CD4-positive, alpha-beta T cell (primary cell): Measurements from ENCODE around the gene HSDL2. TPM values are rescaled to one million over a fixed set of nuclear protein-coding genes. Genes with fewer than 3 reads are reported as not detected.

Experiments used
- ATAC-seq: fragments of 200-7000 bp; cut with Tn5 transposase; one replicate; pipeline ENCODE4 v1.10.0; 2022; ENCODE audit warnings: mild to moderate bottlenecking; ENCODE audit not compliant: poor library complexity
- CTCF ChIA-PET: fragments of 350-600 bp; sonication (Branson Sonifier 250); formaldehyde crosslinking; loops from one replicate; lab custom pipeline; 2021; ENCODE audit warnings: antibody characterized with exemption, inconsistent platforms; lab: Charles Lee
- POLR2A ChIA-PET: fragments of 350-600 bp; sonication (Branson Sonifier 250); formaldehyde crosslinking; loops from one replicate; lab custom pipeline; 2021; ENCODE audit warnings: antibody characterized with exemption, inconsistent platforms; lab: Charles Lee
- DNase-seq, 14 experiments: peaks; one replicate each; pipeline ENCODE4 v3.0.0-alpha.2; 2013 to 2020; ENCODE audit warnings: mixed read lengths in 2 of 14
- H3K27ac ChIP-seq, 2 donors: one replicate each; pipeline versions ENCODE4 v1.5.1 to v1.7.0; 2013; ENCODE audit warnings: low read length in 2 of 2, low read depth in 1 of 2, mild to moderate bottlenecking in 1 of 2
- H3K27me3 ChIP-seq, 2 experiments: 1 replicate in 1 of 2; 2 replicates in 1 of 2; pipeline versions ENCODE4 v1.6.1 to v1.7.0; 2013; ENCODE audit warnings: low read length in 2 of 2, control low read depth in 1 of 2, mild to moderate bottlenecking in 1 of 2, moderate library complexity in 1 of 2; ENCODE audit not compliant: insufficient read depth in 2 of 2, control insufficient read depth in 1 of 2
- H3K36me3 ChIP-seq: one replicate; pipeline ENCODE4 v1.6.1; 2013; ENCODE audit warnings: low read length, control low read depth; ENCODE audit not compliant: insufficient read depth
- H3K4me1 ChIP-seq: one replicate; pipeline ENCODE4 v1.6.1; 2013; ENCODE audit warnings: low read length, control low read depth; ENCODE audit not compliant: insufficient read depth
- H3K4me3 ChIP-seq: one replicate; pipeline ENCODE4 v1.5.1; 2013; ENCODE audit warnings: mild to moderate bottlenecking, low read length, moderate library complexity
- H3K9me3 ChIP-seq, 2 experiments: 1 replicate in 1 of 2; 2 replicates in 1 of 2; pipeline versions ENCODE4 v1.6.1 to v1.7.0; 2013; ENCODE audit warnings: low read length in 2 of 2, mild to moderate bottlenecking in 2 of 2, control low read depth in 1 of 2, moderate library complexity in 1 of 2; ENCODE audit not compliant: control insufficient read depth in 1 of 2, insufficient read depth in 1 of 2
- H3K27ac Mint-ChIP-seq: one replicate; pipeline ENCODE4 v1.8.0; 2020; ENCODE audit warnings: mixed read lengths
- H3K27me3 Mint-ChIP-seq: one replicate; pipeline ENCODE4 v1.8.0; 2021; ENCODE audit warnings: mixed read lengths
- H3K36me3 Mint-ChIP-seq: one replicate; pipeline ENCODE4 v1.8.0; 2021; ENCODE audit warnings: low read depth, mixed read lengths
- H3K4me1 Mint-ChIP-seq: one replicate; pipeline ENCODE4 v1.8.0; 2021; ENCODE audit warnings: low read depth, mixed read lengths
- H3K4me3 Mint-ChIP-seq: one replicate; pipeline ENCODE4 v1.8.0; 2020; ENCODE audit warnings: mild to moderate bottlenecking, mixed read lengths
- H3K9me3 Mint-ChIP-seq: one replicate; pipeline ENCODE4 v1.8.0; 2020; ENCODE audit warnings: mixed read lengths
- intact Hi-C, 2 experiments: fragments of 100-400 bp; cut with DNase I in 1 of 2; cut with micrococcal nuclease in 1 of 2; formaldehyde crosslinking; loops; one replicate each; pipeline versions ENCODE4 v1.15.1 to v1.9.0; 2023 to 2025; cut with DNase I, micrococcal nuclease
- total RNA-seq, 174 experiments: library from RNA in 2 of 174; stranded (reverse) in 2 of 174; gene quantifications; one replicate each; pipeline ENCODE4 v1.2.3 and lab custom pipeline; 2021 to 2026
- TF ChIP-seq, protein P1 (sequence below): fragments of 200-600 bp; IDR thresholded peaks from one replicate; pipeline ENCODE4 v1.8.0; 2022; ENCODE audit warnings: antibody characterized with exemption, mild to moderate bottlenecking

Gene HSDL2
- total RNA-seq, 2 experiments from 2014 or later = 3.8 to 4.9 TPM

DNA sequence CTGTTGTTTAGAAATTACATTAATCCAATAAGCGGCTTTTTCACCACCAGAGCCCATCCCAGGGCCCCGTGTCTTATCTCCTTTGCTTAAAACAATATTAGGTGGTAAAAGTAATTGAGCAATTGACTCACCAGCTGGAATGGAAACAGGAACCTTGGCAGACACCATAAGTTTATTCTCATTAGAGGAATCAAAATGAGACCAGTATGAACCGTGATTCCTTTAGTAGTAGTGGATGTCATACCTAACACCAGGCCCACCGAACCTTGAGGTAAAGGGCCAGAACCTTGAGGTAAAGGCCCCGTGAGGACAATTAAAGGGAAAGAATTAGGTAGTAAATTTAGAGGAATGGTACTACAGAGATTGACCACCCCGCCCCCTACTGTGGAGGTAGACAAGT is 16.5 kb downstream of the HSDL2 start:
- Mint-ChIP-seq H3K9me3 (peaks cover 8% of the 10 kb centered on the region), H3K36me3 (peaks cover 32% of the 10 kb centered on the region), H3K4me3 (no peak overlapping the region), H3K4me1 (no peaks in the 10 kb centered on the region), H3K27me3 (no peaks in the 10 kb centered on the region), H3K27ac (no peak overlapping the region)
- no peaks in the 10 kb centered on the region for H3K27me3 ChIP-seq
- H3K4me3 ChIP-seq = no peak overlapping the region
- no peaks in the 10 kb centered on the region for H3K36me3 ChIP-seq
- intact Hi-C loops = no loop called here
- ATAC-seq (no peak), DNase-seq (no peak)
- POLR2A ChIA-PET = no interaction called here
- no peaks in the 10 kb centered on the region for H3K9me3 ChIP-seq
- H3K27ac ChIP-seq = no peak overlapping the region
- no peaks in the 10 kb centered on the region for H3K4me1 ChIP-seq
- TF ChIP-seq, protein P1, sequence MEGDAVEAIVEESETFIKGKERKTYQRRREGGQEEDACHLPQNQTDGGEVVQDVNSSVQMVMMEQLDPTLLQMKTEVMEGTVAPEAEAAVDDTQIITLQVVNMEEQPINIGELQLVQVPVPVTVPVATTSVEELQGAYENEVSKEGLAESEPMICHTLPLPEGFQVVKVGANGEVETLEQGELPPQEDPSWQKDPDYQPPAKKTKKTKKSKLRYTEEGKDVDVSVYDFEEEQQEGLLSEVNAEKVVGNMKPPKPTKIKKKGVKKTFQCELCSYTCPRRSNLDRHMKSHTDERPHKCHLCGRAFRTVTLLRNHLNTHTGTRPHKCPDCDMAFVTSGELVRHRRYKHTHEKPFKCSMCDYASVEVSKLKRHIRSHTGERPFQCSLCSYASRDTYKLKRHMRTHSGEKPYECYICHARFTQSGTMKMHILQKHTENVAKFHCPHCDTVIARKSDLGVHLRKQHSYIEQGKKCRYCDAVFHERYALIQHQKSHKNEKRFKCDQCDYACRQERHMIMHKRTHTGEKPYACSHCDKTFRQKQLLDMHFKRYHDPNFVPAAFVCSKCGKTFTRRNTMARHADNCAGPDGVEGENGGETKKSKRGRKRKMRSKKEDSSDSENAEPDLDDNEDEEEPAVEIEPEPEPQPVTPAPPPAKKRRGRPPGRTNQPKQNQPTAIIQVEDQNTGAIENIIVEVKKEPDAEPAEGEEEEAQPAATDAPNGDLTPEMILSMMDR = no peak
- CTCF ChIA-PET = no interaction called here

GRCh38 chr9:112396872-112397271 is 17.0 kb downstream of the HSDL2 start:
- intact Hi-C loops = no loop called here
- Mint-ChIP-seq H3K27me3 (no peaks in the 10 kb centered on the region), H3K27ac (no peak overlapping the region), H3K4me3 (no peak overlapping the region), H3K9me3 (peaks cover 8% of the 10 kb centered on the region), H3K4me1 (no peaks in the 10 kb centered on the region), H3K36me3 (peaks cover 32% of the 10 kb centered on the region)
- Histone ChIP-seq H3K9me3 (no peaks in the 10 kb centered on the region), H3K27me3 (no peaks in the 10 kb centered on the region), H3K4me3 (no peak overlapping the region), H3K36me3 (no peaks in the 10 kb centered on the region), H3K4me1 (no peaks in the 10 kb centered on the region), H3K27ac (no peak overlapping the region)
- TF ChIP-seq, protein P1 = no peak
- ATAC-seq = no peak
- POLR2A ChIA-PET = no interaction called here
- CTCF ChIA-PET = no interaction called here
- no peak for DNase-seq

DNA sequence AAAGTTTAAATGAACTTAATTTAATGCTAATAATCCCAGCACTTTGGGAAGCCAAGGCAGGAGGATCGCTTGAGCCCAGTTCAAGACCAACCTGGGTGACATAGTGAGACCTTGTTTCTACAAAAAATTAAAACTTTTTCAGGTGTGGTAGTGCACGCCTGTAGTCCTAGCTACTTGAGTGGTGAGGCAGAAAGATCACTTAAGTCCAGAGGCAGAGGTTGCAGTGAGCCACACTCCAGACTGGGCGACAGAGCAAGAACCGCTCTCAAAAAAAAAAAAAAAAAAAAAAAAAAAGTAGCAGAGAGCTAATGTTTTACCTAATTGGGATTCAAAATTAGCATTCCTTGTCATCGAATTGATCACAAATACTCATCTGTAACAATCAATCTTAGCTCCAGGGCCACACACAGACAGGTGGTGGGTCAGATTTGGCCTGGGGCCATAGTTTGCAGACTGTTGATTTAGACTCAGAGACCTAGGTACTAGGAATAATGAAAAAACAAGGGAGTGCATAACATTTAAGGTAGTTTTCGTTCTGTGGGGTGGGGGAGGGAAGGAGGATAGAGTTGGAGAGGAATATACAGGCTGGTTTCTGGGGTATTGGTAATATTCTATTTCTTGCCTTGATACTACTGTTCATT is 21.4 kb downstream of the HSDL2 start:
- ATAC-seq (no peak), DNase-seq (no peak)
- peaks cover 8% of the 10 kb centered on the region for H3K9me3 Mint-ChIP-seq
- no peaks in the 10 kb centered on the region for H3K36me3 ChIP-seq
- no peaks in the 10 kb centered on the region for H3K4me1 ChIP-seq
- no peak overlapping the region for H3K4me3 Mint-ChIP-seq
- H3K27ac ChIP-seq = no peak overlapping the region
- no peaks in the 10 kb centered on the region for H3K9me3 ChIP-seq
- CTCF ChIA-PET = interaction anchor here (0.6 to 0.7 kb wide), 2 partner anchors 212 to 237 kb away, joined by 3 to 4 read pairs; no protein-coding TSS in a partner anchor
- H3K36me3 Mint-ChIP-seq = peaks cover 48% of the 10 kb centered on the region
- H3K4me1 Mint-ChIP-seq = no peaks in the 10 kb centered on the region
- no peak overlapping the region for H3K27ac Mint-ChIP-seq
- intact Hi-C loops = no loop called here
- no peak overlapping the region for H3K4me3 ChIP-seq
- TF ChIP-seq, protein P1 = no peak
- POLR2A ChIA-PET = no interaction called here
- H3K27me3 Mint-ChIP-seq = no peaks in the 10 kb centered on the region
- H3K27me3 ChIP-seq = no peaks in the 10 kb centered on the region
